Myocyte (in vitro differentiated cells): Measurements from ENCODE around the gene UBN2. TPM values are rescaled to one million over a fixed set of nuclear protein-coding genes. Genes with fewer than 3 reads are reported as not detected.

Source experiments
- DNase-seq: peaks from one replicate; pipeline ENCODE4 v3.0.0-alpha.2; 2012; ENCODE audit warnings: low read depth
- total RNA-seq: library from RNA; depleted of rRNA; stranded (reverse); fragments of >200 nt; gene quantifications from 2 replicates; pipeline ENCODE4 v1.2.3, GENCODE V29; 2014

UBN2 gene
- total RNA-seq, 1 donor from 2014 or later: 12.1 TPM

- no peak for DNase-seq
Measured at GRCh38 chr7:139341776-139342226, 110.8 kb downstream of the UBN2 start.

GRCh38 chr7:139345042-139345441 is 114.0 kb downstream of the UBN2 start:
- DNase-seq: no peak

DNA sequence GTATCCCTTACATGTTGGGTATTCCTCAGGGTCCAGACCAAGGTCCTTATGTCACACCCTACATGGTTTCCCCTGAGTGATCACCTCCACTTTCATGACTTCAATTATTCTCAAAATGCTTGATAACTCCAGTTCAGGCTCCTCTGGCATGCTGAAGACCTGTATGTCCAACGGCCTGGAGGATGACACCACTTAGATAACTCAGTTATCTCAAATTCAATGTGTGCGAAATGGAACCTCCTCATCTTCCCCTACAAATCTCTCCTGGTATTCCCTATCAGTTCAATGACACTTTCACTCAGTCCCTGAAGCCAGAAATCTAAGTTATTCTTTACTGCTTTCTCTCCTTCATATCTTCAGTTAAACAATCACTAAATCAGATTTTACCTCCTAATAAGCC is 120.0 kb downstream of the UBN2 start:
- no peak for DNase-seq

- DNase-seq: no peak
Measured at GRCh38 chr7:139354729-139355128, 123.7 kb downstream of the UBN2 start.

DNA sequence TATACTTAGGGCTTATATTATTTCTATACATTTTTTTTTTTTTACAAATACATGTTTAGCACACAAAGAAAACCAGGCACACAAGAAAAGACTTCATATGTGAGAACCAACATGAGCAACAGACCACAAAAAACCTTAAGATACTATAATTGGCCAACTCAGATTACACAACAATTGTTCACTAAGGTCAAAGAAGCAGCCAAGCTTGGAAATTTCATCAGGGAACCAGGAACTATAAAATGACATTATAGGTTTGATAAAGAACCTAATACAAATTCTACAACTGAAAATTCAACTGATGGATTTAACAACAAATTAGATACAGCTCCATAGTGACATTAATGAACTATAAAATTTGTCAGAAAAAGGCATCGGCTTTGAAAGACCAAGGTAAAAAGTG is 124.3 kb downstream of the UBN2 start:
- DNase-seq: no peak

Other genes starting within 250 kb of the UBN2 start
- gene KIAA1549, start 249.8 kb upstream of the UBN2 start, total RNA-seq: 11.9 and 16.0 TPM in 2 replicates
- 16.1 and 31.5 TPM in 2 replicates for gene ZC3HAV1L, start 195.2 kb upstream of the UBN2 start, total RNA-seq
- gene ZC3HAV1, start 121.5 kb upstream of the UBN2 start, total RNA-seq: 20.9 and 29.7 TPM in 2 replicates
- gene FMC1, start 110.1 kb downstream of the UBN2 start, total RNA-seq: 17.4 and 25.7 TPM in 2 replicates
- gene LUC7L2, start 128.7 kb downstream of the UBN2 start, total RNA-seq: 81.1 and 82.3 TPM in 2 replicates